BJ (cell line): Measurements from ENCODE around the gene MBNL3. TPM values are rescaled to one million over a fixed set of nuclear protein-coding genes. Genes with fewer than 3 reads are reported as not detected.
A peak's percentile ranks its signal among the peaks of the same experiment; 100 is the strongest.

Source experiments
- CTCF ChIA-PET: fragments of 350-600 bp; formaldehyde crosslinking; extraction: SDS; loops from one replicate; lab custom pipeline; 2021; ENCODE audit warnings: antibody characterized with exemption, inconsistent platforms; lab: Yijun Ruan, JAX
- POLR2A ChIA-PET: fragments of 300-600 bp; sonication (Branson Sonifier 250); formaldehyde crosslinking; extraction: SDS; loops from one replicate; lab custom pipeline; 2021; ENCODE audit warnings: antibody characterized with exemption; lab: Charles Lee
- DNase-seq: peaks from one replicate; pipeline ENCODE4 v3.0.0-alpha.2; 2011; ENCODE audit warnings: low read depth
- H3K27me3 ChIP-seq: 2 replicates; pipeline ENCODE4 v1.6.0; 2011; ENCODE audit warnings: low read length; ENCODE audit not compliant: control insufficient read depth, insufficient read depth
- H3K36me3 ChIP-seq: 2 replicates; pipeline ENCODE4 v1.5.1; 2011; ENCODE audit warnings: low read length; ENCODE audit not compliant: control insufficient read depth, insufficient read depth
- H3K4me3 ChIP-seq: 2 replicates; pipeline ENCODE4 v1.5.1; 2011; ENCODE audit warnings: low read depth, mild to moderate bottlenecking, control low read depth, low read length
- CTCF ChIP-seq: IDR thresholded peaks from 2 replicates; pipeline ENCODE4 v1.5.1; 2011; ENCODE audit warnings: low read depth, mild to moderate bottlenecking, control low read depth, inconsistent platforms, low read length, moderate library complexity; ENCODE audit not compliant: insufficient read depth
- polyA plus RNA-seq: library from polyadenylated mRNA; depleted of rRNA; stranded (reverse); fragments of >200 nt; gene quantifications from 2 replicates; pipeline ENCODE4 v1.2.3, GENCODE V29; 2011

The MBNL3 gene
- polyA plus RNA-seq, 1 experiment = 1.3 TPM

GRCh38 chrX:132501606-132502005 lies 12.8 kb upstream of the MBNL3 start:
- ChIA-PET POLR2A (no interaction called here), CTCF (no interaction called here)
- H3K36me3 ChIP-seq = no peaks in the 10 kb centered on the region
- no peaks in the 10 kb centered on the region for H3K27me3 ChIP-seq
- no peak for TF ChIP-seq CTCF
- no peak overlapping the region for H3K4me3 ChIP-seq
- no peak for DNase-seq

GRCh38 chrX:132497432-132497831 lies 8.6 kb upstream of the MBNL3 start:
- POLR2A ChIA-PET = no interaction called here
- no peak for DNase-seq
- H3K27me3 ChIP-seq = no peaks in the 10 kb centered on the region; the same call in 1 of the 2 replicates
- TF ChIP-seq CTCF = no peak
- H3K36me3 ChIP-seq = no peaks in the 10 kb centered on the region
- CTCF ChIA-PET = interaction anchor here (0.6 kb wide), 1 partner anchor 16 kb away, joined by 4 read pairs; no protein-coding TSS in a partner anchor
- H3K4me3 ChIP-seq = no peak overlapping the region

GRCh38 chrX:132493095-132493494 lies 4.3 kb upstream of the MBNL3 start:
- peaks cover 2% of the 10 kb centered on the region for H3K27me3 ChIP-seq
- TF ChIP-seq CTCF = no peak
- H3K4me3 ChIP-seq = no peak overlapping the region
- ChIA-PET CTCF (no interaction called here), POLR2A (no interaction called here)
- no peaks in the 10 kb centered on the region for H3K36me3 ChIP-seq
- no peak for DNase-seq

- ChIA-PET POLR2A (no interaction called here), CTCF (interaction anchor here (0.7 kb wide), 1 partner anchor 29 kb away, joined by 4 read pairs; no protein-coding TSS in a partner anchor)
- DNase-seq = no peak
- no peaks in the 10 kb centered on the region for H3K36me3 ChIP-seq
- no peak overlapping the region for H3K4me3 ChIP-seq
- no peak for TF ChIP-seq CTCF
- peaks cover 2% of the 10 kb centered on the region for H3K27me3 ChIP-seq
Observed at GRCh38 chrX:132491191-132491590, 2.4 kb upstream of the MBNL3 start.

GRCh38 chrX:132489578-132490419 lies 961 bp upstream of the MBNL3 start:
- TF ChIP-seq CTCF = no peak
- Histone ChIP-seq H3K4me3 (peak overlapping the region; percentile 44), H3K27me3 (peaks cover 2% of the 10 kb centered on the region), H3K36me3 (no peaks in the 10 kb centered on the region)
- POLR2A ChIA-PET = no interaction called here
- CTCF ChIA-PET = no interaction called here
- DNase-seq = no peak
